Activated CD8-positive, alpha-beta memory T cell treated with anti-CD3 and anti-CD28 coated beads, Interleukin-2, amount 50 U/mL, for 48 hours (primary cell): ENCODE data around the gene TPGS2.
"Not testable (repeated sequence)": the region's sequence is repeated elsewhere in the genome, so short reads cannot be mapped to it uniquely, and the experiment has no call there.

ENCODE experiments used
- DNase-seq: peaks from one replicate; pipeline ENCODE4 v3.0.0-alpha.2; 2020

Gene TPGS2

GRCh38 chr18:36772241-36772723 lies 56.5 kb downstream of the TPGS2 start:
- no peak for DNase-seq

DNA sequence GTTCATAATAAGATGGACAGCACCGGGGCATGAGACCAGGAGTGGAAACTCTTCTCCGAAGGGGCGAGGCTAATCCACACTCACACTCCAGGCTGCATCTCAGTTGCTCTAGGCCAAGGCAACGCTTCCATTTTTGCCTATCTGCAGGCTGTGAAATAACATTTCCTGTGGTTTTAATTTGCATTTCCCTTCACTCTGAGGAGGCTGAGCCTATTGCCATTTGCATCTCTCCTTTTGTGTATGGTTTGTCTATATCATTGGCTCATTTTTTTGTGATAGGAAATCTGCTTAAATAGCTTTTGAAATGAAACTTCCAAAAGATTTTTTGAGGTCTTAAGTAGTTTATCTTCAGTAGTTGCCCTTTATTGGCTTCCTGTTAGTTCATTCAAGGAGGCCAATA lies 57.6 kb downstream of the TPGS2 start:
- DNase-seq = no peak

DNA sequence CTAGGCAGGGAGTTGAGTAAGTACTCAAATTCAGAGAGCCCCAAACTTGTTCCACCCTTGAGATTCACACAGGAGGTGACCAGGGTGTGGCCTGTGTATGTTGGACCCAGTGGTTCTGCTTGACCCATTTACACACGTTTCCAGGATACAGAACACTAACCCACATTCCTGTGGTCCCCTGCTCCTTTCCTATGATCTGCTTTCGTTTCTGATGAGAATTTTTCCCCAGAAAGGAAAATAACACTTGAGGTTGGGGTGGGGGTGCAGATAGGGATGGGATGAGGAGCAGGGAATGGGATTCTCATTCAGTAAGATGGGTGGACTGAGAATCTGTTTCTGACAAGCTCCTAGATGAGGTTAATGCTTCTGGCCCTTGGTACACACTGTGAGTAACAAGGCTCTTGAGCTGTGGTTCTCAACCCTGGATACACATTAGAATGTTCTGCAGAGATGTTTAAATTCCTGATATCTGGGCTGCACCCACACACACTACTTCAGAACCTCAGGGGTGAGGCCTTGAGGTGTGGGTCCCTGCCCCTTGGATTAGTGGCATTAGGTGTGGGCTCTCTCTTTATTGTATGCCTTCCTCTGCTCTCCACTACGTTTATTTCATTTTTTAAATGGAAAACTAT lies 58.4 kb downstream of the TPGS2 start:
- no peak for DNase-seq

- DNase-seq = no peak
Measured at GRCh38 chr18:36769611-36770314, 59.0 kb downstream of the TPGS2 start.

DNA sequence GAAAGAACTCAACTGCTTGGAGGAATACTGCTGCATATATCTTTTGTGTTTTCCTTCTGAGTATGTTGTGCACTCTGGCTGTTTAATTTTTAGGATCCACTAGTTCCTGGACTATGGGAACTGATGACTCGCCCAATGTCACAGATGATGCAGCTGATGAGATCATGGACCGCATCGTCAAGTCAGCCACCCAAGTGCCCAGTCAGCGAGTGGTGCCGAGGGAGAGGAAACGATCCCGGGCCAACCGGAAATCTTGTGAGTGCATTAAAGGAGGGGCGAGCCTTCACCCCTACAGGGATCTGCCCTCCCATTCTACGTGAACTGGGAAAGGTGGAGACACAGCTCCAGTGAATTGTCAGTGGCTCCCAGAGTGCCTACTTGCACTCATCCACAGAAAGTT lies 59.6 kb downstream of the TPGS2 start:
- DNase-seq = no peak

DNA sequence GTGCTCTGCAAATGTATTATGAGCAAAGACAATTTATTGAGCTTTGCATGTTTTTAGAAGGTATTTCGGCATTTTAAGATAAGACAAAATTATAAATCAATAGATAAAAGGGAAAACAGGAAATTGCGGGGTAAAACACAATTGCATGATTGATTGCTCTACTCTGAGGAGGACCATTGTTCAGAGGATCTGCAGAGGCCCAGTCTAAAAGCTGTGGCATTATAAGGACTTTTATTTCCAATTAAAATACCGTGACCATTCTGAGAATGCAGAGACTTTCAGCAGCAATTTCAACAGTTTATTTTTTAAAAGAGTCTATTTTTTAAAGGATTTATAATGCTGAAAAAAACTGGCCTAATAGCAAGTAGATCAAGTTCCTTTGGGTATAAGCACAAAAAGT lies 62.0 kb downstream of the TPGS2 start:
- DNase-seq = no peak

DNA sequence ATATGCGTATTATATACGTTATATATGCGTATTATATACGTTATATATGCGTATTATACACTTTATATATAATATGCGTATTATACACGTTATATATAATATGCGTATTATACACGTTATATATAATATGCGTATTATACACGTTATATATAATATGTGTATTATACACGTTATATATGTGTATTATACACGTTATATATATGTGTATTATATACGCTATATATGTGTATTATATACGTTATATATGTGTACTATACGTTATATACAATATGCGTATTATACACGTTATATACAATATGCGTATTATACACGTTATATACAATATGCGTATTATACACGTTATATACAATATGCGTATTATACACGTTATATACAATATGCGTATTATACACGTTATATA lies 65.8 kb downstream of the TPGS2 start:
- not testable (repeated sequence) for DNase-seq

- DNase-seq = no peak
Measured at GRCh38 chr18:36762074-36762473, 66.7 kb downstream of the TPGS2 start.

- no peak for DNase-seq
Measured at GRCh38 chr18:36761186-36761698, 67.6 kb downstream of the TPGS2 start.

- DNase-seq = no peak
Measured at GRCh38 chr18:36760598-36760997, 68.2 kb downstream of the TPGS2 start.

GRCh38 chr18:36759167-36759776 lies 69.5 kb downstream of the TPGS2 start:
- no peak for DNase-seq

GRCh38 chr18:36758623-36759022 lies 70.2 kb downstream of the TPGS2 start:
- no peak for DNase-seq

DNA sequence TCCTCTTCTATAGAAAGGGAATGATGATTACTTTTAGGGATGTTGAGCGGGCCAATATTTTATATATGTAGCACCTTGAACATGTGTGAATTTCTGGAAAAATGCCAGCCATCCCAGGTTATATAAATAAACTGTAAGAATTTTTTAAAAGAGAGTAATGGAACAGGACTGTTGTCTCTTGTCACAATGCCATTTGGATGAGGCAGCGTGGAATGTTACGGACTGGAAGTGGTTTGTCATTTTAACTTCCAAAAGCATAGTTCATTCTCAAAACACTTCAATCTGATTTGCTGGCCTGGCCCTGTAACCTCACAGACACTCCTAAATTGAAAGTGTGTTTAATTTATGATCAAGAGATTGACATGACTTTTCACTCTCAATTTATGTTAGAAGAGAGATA lies 70.8 kb downstream of the TPGS2 start:
- DNase-seq = no peak

- no peak for DNase-seq
Measured at GRCh38 chr18:36757081-36757480, 71.7 kb downstream of the TPGS2 start.

DNA sequence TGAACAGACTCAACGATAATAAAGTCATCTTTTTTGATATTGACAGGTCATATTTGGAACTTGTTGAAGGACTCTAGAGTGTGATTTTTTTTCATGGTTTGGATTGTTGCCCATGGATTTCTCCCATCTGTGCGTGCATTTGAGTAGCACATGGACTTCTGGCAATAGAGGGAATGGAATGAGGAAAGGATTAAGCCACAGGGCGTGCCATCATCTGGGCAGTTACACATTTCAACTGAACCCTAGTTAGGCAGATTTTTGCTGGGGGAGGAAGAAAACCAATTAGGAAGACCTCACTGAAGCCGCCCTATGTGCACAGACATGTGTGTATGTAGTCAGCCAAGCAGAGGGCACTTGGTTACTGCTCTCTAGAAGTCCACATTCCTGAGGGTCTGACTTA lies 72.6 kb downstream of the TPGS2 start:
- no peak for DNase-seq

- no peak for DNase-seq
Measured at GRCh38 chr18:36752929-36753865, 75.6 kb downstream of the TPGS2 start.

GRCh38 chr18:36745219-36745975 lies 83.4 kb downstream of the TPGS2 start:
- DNase-seq = no peak

DNA sequence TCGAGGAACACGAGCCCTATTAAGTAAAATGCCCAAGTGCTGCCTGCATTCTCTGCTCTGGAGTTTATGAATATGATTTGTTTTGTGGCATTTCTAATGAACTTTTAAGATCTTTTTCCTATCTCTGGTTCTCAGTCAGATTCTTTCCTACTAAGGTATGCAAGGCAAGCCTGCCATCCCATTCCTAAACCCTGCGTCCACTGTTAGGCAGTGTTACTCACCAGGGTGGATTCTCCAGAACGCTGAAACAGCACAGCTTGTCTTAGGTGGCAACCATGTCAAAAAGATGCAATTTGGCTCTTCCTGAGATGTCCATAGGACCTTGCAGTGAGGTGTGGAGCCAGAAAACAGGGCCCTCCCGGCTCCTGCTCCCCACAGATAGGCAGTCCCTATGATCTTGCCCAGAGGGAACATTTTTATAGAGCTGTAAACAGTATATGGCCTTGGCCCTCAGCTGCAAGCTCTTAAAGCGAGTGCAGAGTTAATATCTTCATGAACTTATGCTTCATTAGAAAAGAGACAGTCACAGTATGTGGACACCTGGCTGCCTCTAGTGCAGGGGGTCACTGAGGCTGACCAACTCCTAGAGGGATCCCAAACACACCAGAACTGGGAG lies 84.4 kb downstream of the TPGS2 start:
- no peak for DNase-seq
